GM12875 (cell line): ENCODE measurements around the gene PSAP.

Experiments
- H3K4me3 ChIP-seq: one replicate; pipeline ENCODE4 v1.5.1; 2011; ENCODE audit warnings: low read depth, low read length, control low read depth
- CTCF ChIP-seq: IDR thresholded peaks from 2 replicates; pipeline ENCODE4 v1.5.1; 2011; ENCODE audit warnings: low read depth, mild to moderate bottlenecking, control low read depth, inconsistent platforms, low read length, moderate library complexity, borderline replicate concordance; ENCODE audit not compliant: insufficient read depth

The PSAP gene

GRCh38 chr10:71833451-71834342 lies 17.4 kb downstream of the PSAP start:
- no peak for TF ChIP-seq CTCF
- no peak overlapping the region for H3K4me3 ChIP-seq

- no peak overlapping the region for H3K4me3 ChIP-seq
- TF ChIP-seq CTCF = no peak
Observed at GRCh38 chr10:71832967-71833366, 18.1 kb downstream of the PSAP start.

- H3K4me3 ChIP-seq = no peak overlapping the region
- no peak for TF ChIP-seq CTCF
Observed at GRCh38 chr10:71831646-71832552, 19.2 kb downstream of the PSAP start.

GRCh38 chr10:71830726-71831125 lies 20.3 kb downstream of the PSAP start:
- H3K4me3 ChIP-seq = no peak overlapping the region

GRCh38 chr10:71829896-71830295 lies 21.2 kb downstream of the PSAP start:
- TF ChIP-seq CTCF = no peak
- no peak overlapping the region for H3K4me3 ChIP-seq

More at GRCh38 chr10:71830726-71831125, 20.3 kb downstream of the PSAP start:
- no peak for TF ChIP-seq CTCF

- no peak for TF ChIP-seq CTCF
- no peak overlapping the region for H3K4me3 ChIP-seq
Observed at GRCh38 chr10:71829171-71829570, 21.9 kb downstream of the PSAP start.
